Adipose tissue (tissue), 3 donors: ENCODE results near the gene EMSY. TPM values are rescaled to one million over a fixed set of nuclear protein-coding genes. Genes with fewer than 3 reads are reported as not detected.

ENCODE experiments used
- H3K27ac ChIP-seq: one replicate; pipeline ENCODE4 v1.5.1; 2013; ENCODE audit warnings: low read depth, low read length
- WGBS, 3 donors: extraction: QIAGEN DNeasy Blood & Tissue Kit; methylation state at CpG; one replicate each; pipeline ENCODE4 v1.1.7; 2013; 5-methylcytosine and 5-hydroxymethylcytosine counted together
- polyA plus RNA-seq, 3 donors: library from polyadenylated mRNA; stranded (reverse); fragments of 200-250 nt; gene quantifications; one replicate each; pipeline ENCODE4 v1.2.3, GENCODE V29; 2013
- donor health status: healthy with polysubstance abuse.
- donor health status: Bipolar disorder and iron deficiency.
- donor health status: healthy.

EMSY gene
- polyA plus RNA-seq, 3 donors = 3.8 to 7.3 (median 6.7) TPM

- no peak overlapping the region for H3K27ac ChIP-seq
- WGBS, 3 donors = 64 to 91% (median 88%) methylated on average over 5 of the region's 5 CpGs
These were observed 65.5 kb downstream of the EMSY start for GRCh38 chr11:76510060-76511047.

- H3K27ac ChIP-seq = no peak overlapping the region
- WGBS, 3 donors = 43 to 75% (median 68%) methylated on average over 1 of the region's 1 CpG
These were observed 68.2 kb downstream of the EMSY start for GRCh38 chr11:76512851-76513653.

GRCh38 chr11:76513654-76514034 lies 68.8 kb downstream of the EMSY start:
- no peak overlapping the region for H3K27ac ChIP-seq
- 84 to 95% (median 89%) methylated on average over 3 of the region's 3 CpGs for WGBS, 3 donors

GRCh38 chr11:76515494-76515893 lies 70.7 kb downstream of the EMSY start:
- 37 to 90% (median 88%) methylated on average over 1 of the region's 1 CpG for whole genome bisulfite sequencing, 3 donors
- H3K27ac ChIP-seq = no peak overlapping the region

- 41 to 82% (median 73%) methylated on average over 5 of the region's 5 CpGs for WGBS, 3 donors
These were observed 78.3 kb downstream of the EMSY start for GRCh38 chr11:76523147-76523546.

GRCh38 chr11:76523786-76524436 lies 79.1 kb downstream of the EMSY start:
- H3K27ac ChIP-seq = no peak overlapping the region
- 98 to 100% (median 98%) methylated on average over 2 of the region's 2 CpGs for WGBS, 3 donors

More at GRCh38 chr11:76523147-76523546, 78.3 kb downstream of the EMSY start:
- no peak overlapping the region for H3K27ac ChIP-seq

GRCh38 chr11:76524461-76524860 lies 79.6 kb downstream of the EMSY start:
- H3K27ac ChIP-seq = no peak overlapping the region
- WGBS, 3 donors = 63 to 85% (median 79%) methylated on average over 4 of the region's 4 CpGs

GRCh38 chr11:76524919-76525318 lies 80.1 kb downstream of the EMSY start:
- WGBS, 3 donors = 75 to 100% (median 89%) methylated on average over 1 of the region's 1 CpG
- no peak overlapping the region for H3K27ac ChIP-seq

GRCh38 chr11:76526878-76527277 lies 82.1 kb downstream of the EMSY start:
- H3K27ac ChIP-seq = no peak overlapping the region
- WGBS, 3 donors = 41 to 71% (median 46%) methylated on average over 2 of the region's 2 CpGs

- no peak overlapping the region for H3K27ac ChIP-seq
- 80 to 84% (median 84%) methylated on average over 2 of the region's 2 CpGs for WGBS, 3 donors
These were observed 97.6 kb downstream of the EMSY start for GRCh38 chr11:76542436-76542835.

- H3K27ac ChIP-seq = no peak overlapping the region
These were observed 98.3 kb downstream of the EMSY start for GRCh38 chr11:76543006-76543703.

GRCh38 chr11:76550781-76551180 lies 106.0 kb downstream of the EMSY start:
- WGBS, 3 donors = 72 to 77% (median 72%) methylated on average over 7 of the region's 7 CpGs
- no peak overlapping the region for H3K27ac ChIP-seq

More at GRCh38 chr11:76543006-76543703, 98.3 kb downstream of the EMSY start:
- WGBS, 3 donors = 93% methylated on average over 7 of the region's 7 CpGs

- no peak overlapping the region for H3K27ac ChIP-seq
- 56 to 77% (median 66%) methylated on average over 2 of the region's 2 CpGs for WGBS, 3 donors
These were observed 106.6 kb downstream of the EMSY start for GRCh38 chr11:76551400-76551799.

- WGBS, 3 donors = 95 to 97% (median 95%) methylated on average over 2 of the region's 2 CpGs
- H3K27ac ChIP-seq = no peak overlapping the region
These were observed 108.2 kb downstream of the EMSY start for GRCh38 chr11:76552987-76553386.

- WGBS, 3 donors = 67 to 81% (median 68%) methylated on average over 8 of the region's 8 CpGs
- H3K27ac ChIP-seq = no peak overlapping the region
These were observed 109.0 kb downstream of the EMSY start for GRCh38 chr11:76553554-76554476.

- WGBS, 3 donors = 81 to 92% (median 91%) methylated on average over 6 of the region's 6 CpGs
These were observed 109.9 kb downstream of the EMSY start for GRCh38 chr11:76554767-76555166.

GRCh38 chr11:76557466-76557865 lies 112.6 kb downstream of the EMSY start:
- WGBS, 3 donors = 95 to 98% (median 95%) methylated on average over 3 of the region's 3 CpGs
- H3K27ac ChIP-seq = no peak overlapping the region

More at GRCh38 chr11:76554767-76555166, 109.9 kb downstream of the EMSY start:
- no peak overlapping the region for H3K27ac ChIP-seq
